ENCODE measurements around the gene MFSD2A.
"Not testable (repeated sequence)": the region's sequence is repeated elsewhere in the genome, so short reads cannot be mapped to it uniquely, and the experiment has no call there.

The MFSD2A gene

DNA sequence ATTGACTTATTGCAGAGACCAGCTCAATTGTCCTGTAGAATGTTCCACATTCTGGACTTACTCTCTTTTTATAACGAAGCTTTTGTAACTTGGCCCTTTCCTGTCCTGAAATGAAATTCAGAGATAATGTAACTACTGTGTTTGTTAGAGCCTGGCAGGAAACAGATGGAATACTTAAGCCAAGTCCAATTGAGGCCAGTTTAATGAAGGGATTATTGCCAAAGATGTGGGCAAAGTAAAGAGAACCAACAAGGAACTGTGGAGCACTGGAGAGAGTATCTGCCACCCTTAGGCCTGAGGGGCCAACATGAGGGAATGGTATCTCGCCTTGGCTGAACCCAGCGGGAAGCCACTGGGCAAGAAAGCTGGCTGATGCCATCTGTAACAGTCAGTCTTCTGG lies 32.9 kb downstream of the MFSD2A start:
- no peak for DNase-seq
- in situ Hi-C loops (cut with HindIII; ENCODE audit: low pct_ligation_motif_present, low pct_unique_long_range_greater_than_20kb, low sequenced_read_pairs) = no loop called here

DNA sequence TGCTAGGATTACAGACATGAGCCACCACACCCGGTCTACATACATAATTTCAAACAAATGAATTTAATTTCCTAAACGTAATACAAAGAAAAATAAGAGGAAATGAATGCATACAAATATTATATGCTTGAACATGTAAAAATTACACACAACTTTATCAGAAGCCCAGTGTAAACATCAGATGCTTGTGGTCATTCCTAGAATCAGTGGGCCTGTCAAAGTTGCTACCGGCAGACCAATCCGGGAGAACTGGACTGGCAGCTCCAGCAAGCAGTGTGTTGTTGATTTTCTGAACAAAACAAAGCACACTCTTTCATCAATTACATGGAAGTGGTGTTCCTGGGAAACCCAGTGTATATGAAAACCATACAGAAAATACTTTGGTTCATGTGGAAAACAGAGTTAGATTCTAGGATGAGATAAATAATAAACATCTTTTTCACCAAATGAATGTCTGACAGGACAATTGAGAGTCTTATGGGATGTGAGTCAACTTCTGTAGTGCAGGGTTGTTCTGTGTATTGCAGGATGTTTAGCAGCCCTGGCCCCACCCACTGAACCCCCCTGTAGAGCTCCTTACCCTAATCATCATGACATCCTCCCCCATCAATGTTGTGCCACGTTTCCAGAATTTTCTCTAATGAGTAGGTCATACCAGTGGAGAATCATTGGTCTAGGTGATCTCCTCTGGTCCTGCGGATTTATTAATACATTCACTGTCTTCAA lies 33.8 kb downstream of the MFSD2A start:
- in situ Hi-C loops (cut with HindIII; ENCODE audit: low pct_ligation_motif_present, low pct_unique_long_range_greater_than_20kb, low sequenced_read_pairs) = no loop called here
- no peak for DNase-seq

DNA sequence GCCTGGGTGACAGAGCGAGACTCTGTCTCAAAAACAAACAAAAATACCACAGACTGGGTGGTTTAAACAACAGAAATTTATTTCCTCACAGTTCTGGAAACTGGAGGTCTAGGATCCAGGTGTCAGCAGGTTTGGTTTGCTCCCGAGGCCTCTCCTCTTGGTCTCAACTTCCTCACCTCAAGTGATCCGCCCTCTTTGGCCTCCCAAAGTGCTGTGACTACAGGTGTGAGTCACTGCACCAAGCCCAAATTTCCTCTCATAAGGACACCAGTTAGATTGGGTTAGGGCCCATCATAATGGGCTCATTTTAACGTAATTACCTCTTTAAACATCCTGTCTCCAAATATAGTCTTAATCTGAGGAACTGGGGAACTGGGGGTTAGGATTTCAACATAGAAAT lies 35.5 kb downstream of the MFSD2A start:
- in situ Hi-C loops (cut with HindIII; ENCODE audit: low pct_ligation_motif_present, low pct_unique_long_range_greater_than_20kb, low sequenced_read_pairs) = no loop called here
- no peak for DNase-seq

DNA sequence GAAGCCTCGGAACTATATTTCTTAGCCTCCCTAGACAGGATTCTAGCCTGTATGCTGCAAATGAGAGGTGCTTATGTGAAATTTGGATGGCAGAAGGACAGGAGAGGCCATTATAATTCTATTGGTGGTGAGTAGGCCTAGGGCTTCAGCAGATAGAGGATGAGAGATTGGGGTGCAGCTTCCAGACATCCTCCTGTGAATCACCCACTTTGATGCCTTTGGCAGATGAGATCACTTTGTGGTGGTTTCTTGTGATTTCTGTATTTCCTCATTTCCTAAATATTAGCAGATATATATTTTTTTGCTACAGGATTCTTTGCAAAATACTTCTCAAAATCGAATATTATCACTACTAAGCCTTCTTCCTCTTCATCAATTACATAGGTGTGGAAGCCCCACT lies 37.3 kb downstream of the MFSD2A start:
- DNase-seq = no peak
- in situ Hi-C loops (cut with HindIII; ENCODE audit: low pct_ligation_motif_present, low pct_unique_long_range_greater_than_20kb, low sequenced_read_pairs) = no loop called here

DNA sequence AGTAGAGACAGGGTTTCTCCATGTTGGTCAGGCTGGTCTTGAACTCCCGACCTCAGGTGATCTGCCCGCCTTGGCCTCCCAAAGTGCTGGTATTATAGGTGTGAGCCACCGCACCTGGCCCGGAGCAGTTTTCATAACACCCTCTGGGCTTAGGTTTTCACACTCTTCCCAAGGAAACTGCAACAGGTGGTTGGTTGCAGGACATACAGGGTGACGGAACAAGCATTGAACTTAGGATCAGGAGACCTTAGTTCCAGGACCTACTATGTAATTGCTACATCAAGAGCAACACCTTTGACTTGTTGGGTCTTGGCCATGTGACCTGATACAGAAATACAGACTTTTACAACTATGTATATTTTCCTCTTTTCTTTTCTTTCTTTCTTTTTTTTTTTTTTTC lies 37.9 kb downstream of the MFSD2A start:
- no peak for DNase-seq

DNA sequence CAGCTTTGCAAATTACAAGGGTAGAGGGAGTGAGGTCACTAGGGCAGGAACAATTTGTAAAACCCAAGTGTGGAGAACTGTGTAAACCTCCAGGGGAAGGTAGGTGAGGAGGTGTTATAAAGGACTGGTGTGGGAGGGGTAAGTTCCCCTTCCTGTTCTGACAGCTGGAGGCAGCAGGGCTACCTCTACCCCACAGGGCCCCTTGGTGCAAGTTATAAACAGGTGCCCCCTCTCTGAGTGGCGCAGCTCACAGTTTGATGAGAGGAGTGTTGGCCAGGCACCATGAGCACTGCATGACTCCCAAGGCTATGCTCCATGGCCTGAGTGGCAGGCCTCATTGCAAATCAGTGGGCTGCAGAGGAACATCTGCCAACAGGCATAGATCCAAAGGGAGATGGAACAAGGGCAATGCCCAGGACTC lies 41.0 kb downstream of the MFSD2A start:
- DNase-seq = no peak
- in situ Hi-C loops (cut with HindIII; ENCODE audit: low pct_ligation_motif_present, low pct_unique_long_range_greater_than_20kb, low sequenced_read_pairs) = no loop called here

More for the DNA sequence above, 37.9 kb downstream of the MFSD2A start:
- in situ Hi-C loops (cut with HindIII; ENCODE audit: low pct_ligation_motif_present, low pct_unique_long_range_greater_than_20kb, low sequenced_read_pairs) = no loop called here

DNA sequence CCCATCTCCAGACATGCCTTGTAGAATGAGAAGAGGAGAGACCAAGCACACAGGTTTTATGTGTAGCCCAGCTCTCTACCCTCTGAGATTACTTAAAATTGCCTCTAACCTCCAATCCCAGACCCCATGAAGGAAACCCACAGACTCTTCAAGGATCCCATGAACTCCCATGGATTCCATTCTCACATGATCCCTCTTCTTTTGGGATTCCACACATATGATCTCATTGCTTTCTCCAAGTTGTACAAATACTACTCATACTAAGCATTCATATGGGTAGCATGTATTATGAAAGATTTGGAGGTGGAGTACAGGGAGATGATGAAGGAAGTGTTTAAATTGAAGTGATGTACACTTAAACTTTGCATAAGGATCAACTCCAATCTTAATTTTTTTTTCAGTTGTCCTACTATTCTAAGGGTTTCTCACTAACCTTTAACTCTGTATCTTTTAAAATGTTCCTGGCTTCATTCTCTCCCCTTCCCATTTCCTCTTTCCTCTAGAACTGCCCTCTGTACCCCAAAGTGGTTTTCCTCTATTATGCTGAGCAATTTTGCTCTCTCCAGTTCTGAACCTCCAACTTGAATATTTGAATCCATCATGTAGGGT lies 41.6 kb downstream of the MFSD2A start:
- in situ Hi-C loops (cut with HindIII; ENCODE audit: low pct_ligation_motif_present, low pct_unique_long_range_greater_than_20kb, low sequenced_read_pairs) = no loop called here
- DNase-seq = no peak

DNA sequence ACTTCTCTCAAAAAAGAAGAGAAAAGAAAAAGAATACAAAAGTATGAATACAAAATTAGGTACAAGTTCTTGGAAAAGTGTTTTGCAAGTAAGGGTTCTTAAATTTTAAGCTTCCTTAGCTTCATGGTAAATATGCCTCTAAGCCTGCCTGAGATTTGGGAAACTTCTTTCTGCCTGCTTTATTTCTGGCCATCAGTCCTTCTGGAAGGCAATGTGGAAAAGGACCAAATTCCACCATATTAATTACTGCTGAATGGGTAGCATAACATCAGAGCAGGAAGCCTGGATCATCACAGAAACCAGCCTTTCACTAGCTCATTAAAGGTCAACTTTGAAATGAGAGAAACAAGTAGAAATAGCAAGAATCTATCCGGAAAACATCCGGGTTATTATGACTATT lies 46.5 kb downstream of the MFSD2A start:
- in situ Hi-C loops (cut with HindIII; ENCODE audit: low pct_ligation_motif_present, low pct_unique_long_range_greater_than_20kb, low sequenced_read_pairs) = no loop called here
- no peak for DNase-seq

DNA sequence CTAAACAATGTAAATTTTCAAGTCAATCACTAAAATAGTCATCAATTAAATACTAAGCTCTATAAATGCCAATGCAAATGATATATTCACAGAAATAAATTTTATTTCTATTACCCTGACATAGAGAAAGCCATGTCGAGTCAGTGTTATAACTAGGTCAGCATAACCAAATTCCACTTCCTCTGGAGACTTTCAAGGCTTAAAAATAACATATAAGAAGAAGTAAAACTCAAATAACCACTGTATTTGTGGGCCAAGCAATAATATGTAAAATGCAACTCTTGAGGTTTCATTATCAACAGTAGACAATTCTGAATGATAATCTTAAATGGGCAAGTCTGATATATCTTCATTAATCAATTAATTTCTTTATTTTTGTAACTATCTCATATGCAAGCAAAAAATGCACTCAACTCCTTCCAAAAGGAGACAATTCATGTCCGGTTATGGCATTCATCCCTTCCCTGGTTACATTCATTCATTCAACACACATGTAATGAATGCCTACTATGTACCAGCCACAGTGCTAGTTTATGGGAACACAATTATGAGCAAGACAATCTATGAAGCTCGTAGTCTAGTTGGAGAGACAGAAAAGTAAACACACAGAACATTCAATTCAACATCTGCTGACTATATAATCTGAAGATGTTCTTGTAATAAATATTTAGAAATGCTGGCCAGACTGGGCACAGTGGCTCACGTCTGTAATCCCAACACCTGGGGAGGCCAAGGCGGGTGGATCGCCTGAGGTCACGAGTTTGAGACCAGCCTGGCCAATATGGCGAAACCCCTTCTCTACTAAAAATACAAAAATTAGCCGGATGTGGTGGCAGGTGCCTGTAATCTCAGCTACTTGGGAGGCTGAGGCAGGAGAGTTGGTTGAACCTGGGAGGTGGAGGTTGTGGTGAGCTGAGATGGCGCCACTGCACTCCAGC lies 48.5 kb downstream of the MFSD2A start:
- in situ Hi-C loops (cut with HindIII; ENCODE audit: low pct_ligation_motif_present, low pct_unique_long_range_greater_than_20kb, low sequenced_read_pairs) = no loop called here

DNA sequence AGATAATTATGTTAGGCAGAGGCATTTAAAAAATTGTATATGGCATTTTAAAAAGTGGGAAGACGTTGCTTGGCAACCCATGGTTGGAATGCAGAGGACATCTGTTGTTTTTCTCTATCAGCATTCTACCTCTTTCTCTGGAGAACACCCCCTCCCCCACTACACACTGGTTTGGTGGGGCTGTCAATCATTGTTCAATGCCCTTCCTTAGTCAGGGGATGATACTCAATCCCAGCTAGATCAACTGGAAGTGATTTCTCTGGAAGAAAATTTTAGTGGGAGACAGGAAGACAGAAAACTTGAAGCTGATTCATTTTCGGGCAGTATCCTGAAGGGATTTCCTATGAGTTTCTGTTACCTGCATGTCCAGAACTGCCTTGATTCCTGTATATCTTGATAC lies 49.9 kb downstream of the MFSD2A start:
- in situ Hi-C loops (cut with HindIII; ENCODE audit: low pct_ligation_motif_present, low pct_unique_long_range_greater_than_20kb, low sequenced_read_pairs) = no loop called here
- no peak for DNase-seq

More for the DNA sequence above, 48.5 kb downstream of the MFSD2A start:
- no peak for DNase-seq

DNA sequence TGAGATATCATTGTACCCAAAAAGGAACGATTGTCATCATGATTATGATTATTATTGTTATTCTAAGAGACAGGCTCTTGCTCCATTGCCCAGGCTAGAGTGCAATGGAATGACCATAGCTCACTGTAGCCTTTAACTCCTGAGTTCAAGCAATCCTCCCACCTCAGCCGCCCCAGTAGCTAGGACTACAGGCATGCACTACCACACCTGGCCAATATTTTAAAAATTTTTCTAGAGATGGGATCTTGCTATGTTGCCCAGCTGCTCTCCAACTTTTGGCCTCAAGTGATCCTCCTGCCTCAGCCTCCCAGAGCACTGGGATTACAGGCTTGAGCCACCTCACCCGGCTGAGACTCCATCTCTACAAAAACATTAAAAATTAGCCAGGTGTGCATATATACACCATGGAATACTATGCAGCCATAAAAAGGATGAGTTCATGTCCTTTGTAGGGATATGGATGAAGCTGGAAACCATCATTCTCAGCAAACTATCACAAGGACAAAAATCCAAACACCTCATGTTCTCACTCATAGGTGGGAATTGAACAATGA lies 52.6 kb downstream of the MFSD2A start:
- DNase-seq; in situ Hi-C loops (cut with HindIII; ENCODE audit: low pct_ligation_motif_present, low pct_unique_long_range_greater_than_20kb, low sequenced_read_pairs): not testable (repeated sequence)

DNA sequence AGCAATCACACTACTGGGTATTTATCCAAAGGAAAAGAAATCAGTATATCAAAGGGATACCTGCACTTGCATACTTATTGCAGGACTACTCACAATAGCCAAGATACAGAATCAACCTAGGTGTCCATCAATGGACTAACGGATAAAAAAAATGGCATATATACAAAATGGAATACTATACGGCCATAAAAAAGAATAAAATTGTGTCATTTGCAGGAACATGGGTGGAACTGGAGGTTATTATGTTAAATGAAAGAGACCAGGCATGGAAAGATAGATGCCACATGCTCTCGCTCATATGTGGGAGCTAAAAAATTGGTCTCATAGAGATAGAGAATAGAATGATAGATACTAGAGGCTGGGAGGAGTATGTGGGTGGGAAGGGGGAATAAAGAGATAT lies 56.3 kb downstream of the MFSD2A start:
- in situ Hi-C loops (cut with HindIII; ENCODE audit: low pct_ligation_motif_present, low pct_unique_long_range_greater_than_20kb, low sequenced_read_pairs) = no loop called here
- no peak for DNase-seq

DNA sequence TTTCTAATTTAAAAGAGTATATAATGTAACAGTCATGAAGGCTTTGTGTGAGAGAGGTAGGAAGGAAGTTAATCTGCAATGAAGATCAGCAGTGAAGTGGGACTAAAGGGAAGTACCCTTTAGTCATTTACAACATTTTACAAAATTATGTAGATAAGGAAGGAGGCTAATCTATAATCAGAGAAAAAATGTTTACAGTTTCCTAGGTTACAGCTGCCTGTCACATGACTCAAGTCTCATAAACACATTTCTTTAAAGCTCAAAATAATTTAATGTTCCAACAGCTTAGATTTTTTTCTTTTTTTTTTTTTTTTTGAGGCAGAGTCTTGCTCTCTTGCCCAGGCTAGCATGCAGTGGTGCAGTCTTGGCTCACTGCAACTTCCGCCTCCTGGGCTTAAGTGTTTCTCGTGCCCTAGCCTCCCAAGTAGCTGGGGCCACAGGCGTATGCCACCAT lies 59.3 kb downstream of the MFSD2A start:
- no peak for DNase-seq
- in situ Hi-C loops (cut with HindIII; ENCODE audit: low pct_ligation_motif_present, low pct_unique_long_range_greater_than_20kb, low sequenced_read_pairs) = no loop called here

DNA sequence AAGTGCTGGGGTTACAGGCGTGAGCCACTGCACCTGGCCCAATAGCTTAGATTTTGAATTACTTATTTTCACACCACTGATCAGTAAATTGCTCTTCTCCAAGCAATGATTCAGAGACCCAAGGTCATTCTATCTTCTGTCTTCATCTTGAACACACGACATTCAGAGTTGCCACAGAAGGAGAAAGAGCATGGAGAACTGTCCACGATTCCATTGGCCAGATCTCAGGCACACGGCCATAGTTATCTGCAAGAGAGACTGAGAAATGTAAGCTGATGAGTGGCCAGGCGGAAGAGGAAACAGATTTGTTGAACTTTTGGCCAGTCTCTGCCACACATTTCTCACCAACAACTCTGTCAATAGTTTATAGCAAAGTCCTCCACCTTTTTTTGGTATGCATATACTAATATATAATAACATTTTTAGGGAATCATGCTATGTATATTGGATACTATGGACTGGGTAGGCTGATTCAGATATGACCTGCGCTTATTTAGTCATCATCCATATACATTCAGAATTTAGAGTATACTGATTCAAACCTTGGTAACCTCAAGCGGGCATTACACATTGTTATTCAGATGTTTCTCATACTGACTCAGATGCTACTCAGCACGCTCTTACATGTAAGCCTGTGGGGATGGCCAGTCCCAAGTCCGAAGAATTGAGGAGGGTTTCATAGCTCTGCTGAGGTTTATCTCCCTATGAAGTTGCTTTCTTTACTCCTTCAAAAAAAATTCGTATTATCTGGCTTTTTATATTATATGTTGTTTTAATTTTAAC lies 60.1 kb downstream of the MFSD2A start:
- peak; percentile 42 for DNase-seq

DNA sequence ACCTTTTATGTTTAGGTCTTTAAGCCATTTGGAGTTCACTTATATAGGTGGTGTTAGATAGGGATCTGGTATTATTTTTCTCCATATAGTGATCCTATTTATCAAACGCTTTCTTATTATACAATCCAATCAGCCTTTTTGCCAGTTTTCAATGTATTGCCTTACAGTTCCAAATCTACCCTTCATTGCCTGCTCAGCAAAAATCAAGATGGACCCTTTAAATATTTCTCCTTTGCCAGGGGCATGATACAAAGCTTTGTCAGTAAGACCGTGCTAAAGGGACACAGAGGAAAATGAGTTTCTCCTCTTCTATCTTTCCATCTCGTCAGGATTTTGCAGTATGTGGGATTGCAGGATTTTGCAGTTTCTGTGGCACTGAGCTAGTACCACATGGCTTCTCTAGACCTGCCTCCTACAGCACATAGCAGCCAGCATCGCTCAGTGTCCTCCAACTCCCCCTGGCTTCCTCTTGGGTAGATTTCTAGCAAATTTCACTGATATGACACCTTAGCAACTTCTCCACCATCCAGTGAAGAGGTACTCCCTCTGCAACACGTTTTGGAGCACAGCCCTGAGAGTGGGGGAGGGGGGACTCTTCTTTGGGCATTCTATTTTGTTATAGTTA lies 63.1 kb downstream of the MFSD2A start:
- in situ Hi-C loops (cut with HindIII; ENCODE audit: low pct_ligation_motif_present, low pct_unique_long_range_greater_than_20kb, low sequenced_read_pairs) = no loop called here

More for the DNA sequence above, 60.1 kb downstream of the MFSD2A start:
- in situ Hi-C loops (cut with HindIII; ENCODE audit: low pct_ligation_motif_present, low pct_unique_long_range_greater_than_20kb, low sequenced_read_pairs) = no loop called here

More for the DNA sequence above, 63.1 kb downstream of the MFSD2A start:
- DNase-seq = no peak

Measured in ACHN (cell line).